OCI-LY3 (cell line): ENCODE results near the gene SYT2.

ENCODE experiments used
- EZH2phosphoT487 ChIP-seq: fragments of 200-600 bp; shearing (Covaris generic); IDR thresholded peaks from 2 replicates; pipeline ENCODE4 v1.6.1; 2018; ENCODE audit warnings: antibody characterized with exemption, mixed run types, low read depth
- TF ChIP-seq, protein P1 (sequence below): fragments of 200-600, 300-600 bp; sonication (generic); IDR thresholded peaks from 2 replicates; pipeline ENCODE4 v1.5.1; 2014; ENCODE audit warnings: antibody characterized with exemption, low read length, low read depth

DNA sequence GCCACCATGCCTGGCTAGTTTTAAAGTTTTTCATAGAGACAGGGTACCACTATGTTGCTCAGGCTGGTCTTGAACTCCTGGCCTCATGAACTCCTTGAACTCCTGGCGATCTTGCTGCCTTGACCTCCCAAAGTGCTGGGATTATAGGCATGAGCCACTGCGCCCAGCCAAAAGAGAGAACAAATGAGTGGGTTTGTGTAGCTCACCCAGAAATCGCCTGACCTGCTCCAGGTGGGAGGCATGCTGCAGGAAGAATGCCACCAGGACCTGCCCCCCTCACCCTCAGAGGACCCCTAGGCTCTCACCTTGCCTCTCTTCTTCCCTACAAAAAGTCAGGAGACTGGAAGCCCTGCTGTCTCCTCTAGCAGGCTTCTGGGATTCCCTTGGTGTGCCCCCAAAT, 88.8 kb downstream of the SYT2 start:
- TF ChIP-seq EZH2phosphoT487 = no peak
- TF ChIP-seq, protein P1, sequence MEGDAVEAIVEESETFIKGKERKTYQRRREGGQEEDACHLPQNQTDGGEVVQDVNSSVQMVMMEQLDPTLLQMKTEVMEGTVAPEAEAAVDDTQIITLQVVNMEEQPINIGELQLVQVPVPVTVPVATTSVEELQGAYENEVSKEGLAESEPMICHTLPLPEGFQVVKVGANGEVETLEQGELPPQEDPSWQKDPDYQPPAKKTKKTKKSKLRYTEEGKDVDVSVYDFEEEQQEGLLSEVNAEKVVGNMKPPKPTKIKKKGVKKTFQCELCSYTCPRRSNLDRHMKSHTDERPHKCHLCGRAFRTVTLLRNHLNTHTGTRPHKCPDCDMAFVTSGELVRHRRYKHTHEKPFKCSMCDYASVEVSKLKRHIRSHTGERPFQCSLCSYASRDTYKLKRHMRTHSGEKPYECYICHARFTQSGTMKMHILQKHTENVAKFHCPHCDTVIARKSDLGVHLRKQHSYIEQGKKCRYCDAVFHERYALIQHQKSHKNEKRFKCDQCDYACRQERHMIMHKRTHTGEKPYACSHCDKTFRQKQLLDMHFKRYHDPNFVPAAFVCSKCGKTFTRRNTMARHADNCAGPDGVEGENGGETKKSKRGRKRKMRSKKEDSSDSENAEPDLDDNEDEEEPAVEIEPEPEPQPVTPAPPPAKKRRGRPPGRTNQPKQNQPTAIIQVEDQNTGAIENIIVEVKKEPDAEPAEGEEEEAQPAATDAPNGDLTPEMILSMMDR = no peak
